Measurements from ENCODE around the gene PACSIN3. TPM values are rescaled to one million over a fixed set of nuclear protein-coding genes. Genes with fewer than 3 reads are reported as not detected.
A peak's percentile ranks its signal among the peaks of the same experiment; 100 is the strongest.

Gene PACSIN3
- total RNA-seq, 1 donor from 2014 or later, result 55.3 TPM

GRCh38 chr11:47175746-47176327 lies 10.4 kb downstream of the PACSIN3 start:
- no peak for ATAC-seq

GRCh38 chr11:47172740-47173336 lies 13.4 kb downstream of the PACSIN3 start:
- no peak for ATAC-seq

- ATAC-seq, result peak; percentile 82
Measured at GRCh38 chr11:47171856-47172255, 14.4 kb downstream of the PACSIN3 start.

GRCh38 chr11:47171061-47171838 lies 15.0 kb downstream of the PACSIN3 start:
- ATAC-seq, result no peak

- no peak for ATAC-seq
Measured at GRCh38 chr11:47166368-47166767, 19.9 kb downstream of the PACSIN3 start.

GRCh38 chr11:47165253-47165840 lies 20.9 kb downstream of the PACSIN3 start:
- no peak for ATAC-seq

- no peak for ATAC-seq
Measured at GRCh38 chr11:47164321-47164720, 21.9 kb downstream of the PACSIN3 start.

- no peak for ATAC-seq
Measured at GRCh38 chr11:47163898-47164297, 22.3 kb downstream of the PACSIN3 start.

GRCh38 chr11:47163193-47163592 lies 23.0 kb downstream of the PACSIN3 start:
- no peak for ATAC-seq

GRCh38 chr11:47162426-47162825 lies 23.8 kb downstream of the PACSIN3 start:
- ATAC-seq, result no peak

GRCh38 chr11:47161890-47162289 lies 24.3 kb downstream of the PACSIN3 start:
- ATAC-seq, result no peak

- peak; percentile 61 for ATAC-seq
Measured at GRCh38 chr11:47161134-47161854, 24.9 kb downstream of the PACSIN3 start.

GRCh38 chr11:47160753-47161133 lies 25.5 kb downstream of the PACSIN3 start:
- no peak for ATAC-seq

- ATAC-seq, result peak; percentile 16
Measured at GRCh38 chr11:47158242-47158641, 28.0 kb downstream of the PACSIN3 start.

GRCh38 chr11:47157805-47158204 lies 28.4 kb downstream of the PACSIN3 start:
- no peak for ATAC-seq

- ATAC-seq, result peak; percentile 6
Measured at GRCh38 chr11:47156951-47157350, 29.3 kb downstream of the PACSIN3 start.

GRCh38 chr11:47156333-47156732 lies 29.9 kb downstream of the PACSIN3 start:
- peak; percentile 17 for ATAC-seq

GRCh38 chr11:47155879-47156278 lies 30.4 kb downstream of the PACSIN3 start:
- ATAC-seq, result no peak

GRCh38 chr11:47154616-47155570 lies 31.3 kb downstream of the PACSIN3 start:
- no peak for ATAC-seq

- ATAC-seq, result peak; percentile 74
Measured at GRCh38 chr11:47152953-47153950, 33.0 kb downstream of the PACSIN3 start.
